Cardiac fibroblast (primary cell): ENCODE data around the gene ZNF747.
A peak's percentile ranks its signal among the peaks of the same experiment; 100 is the strongest.

Experiments
- DNase-seq, 2 donors: peaks; one replicate each; pipeline versions ENCODE4 v3.0.0 to v3.0.0-alpha.2; 2010; ENCODE audit warnings: low read depth in 2 of 2
- H3K4me3 ChIP-seq, 2 donors: replicated peaks in 1 of 2; 1 replicate in 1 of 2; 2 replicates in 1 of 2; pipeline ENCODE4 v1.5.1; 2011; ENCODE audit warnings: low read depth in 2 of 2, low read length in 2 of 2, mild to moderate bottlenecking in 2 of 2, moderate library complexity in 1 of 2
- CTCF ChIP-seq: IDR thresholded peaks from one replicate; pipeline ENCODE4 v1.5.1; 2011; ENCODE audit warnings: low read depth, mild to moderate bottlenecking, low read length, inconsistent platforms

The ZNF747 gene

GRCh38 chr16:30570636-30571444, 36.2 kb upstream of the ZNF747 start:
- DNase-seq: peak; percentile 25 to 36
- H3K4me3 ChIP-seq: peak overlapping the region; percentile 63 to 71
- no peak for TF ChIP-seq CTCF

GRCh38 chr16:30569746-30570635, 35.3 kb upstream of the ZNF747 start:
- TF ChIP-seq CTCF: no peak
- DNase-seq: no peak

GRCh38 chr16:30569281-30569680, 34.6 kb upstream of the ZNF747 start:
- DNase-seq: no peak
- no peak for TF ChIP-seq CTCF
- H3K4me3 ChIP-seq: no peak overlapping the region

More at GRCh38 chr16:30569746-30570635, 35.3 kb upstream of the ZNF747 start:
- no peak overlapping the region for H3K4me3 ChIP-seq

GRCh38 chr16:30567991-30568638, 33.5 kb upstream of the ZNF747 start:
- no peak overlapping the region for H3K4me3 ChIP-seq
- TF ChIP-seq CTCF: no peak
- peak; percentile 88 to 95 for DNase-seq

GRCh38 chr16:30567160-30567990, 32.7 kb upstream of the ZNF747 start:
- H3K4me3 ChIP-seq: no peak overlapping the region
- DNase-seq: peak in 1 of 2 donors; percentile 70
- TF ChIP-seq CTCF: no peak

GRCh38 chr16:30566531-30566930, 31.9 kb upstream of the ZNF747 start:
- no peak for DNase-seq
- no peak for TF ChIP-seq CTCF
- H3K4me3 ChIP-seq: no peak overlapping the region
